ENCODE results near the gene OR51I2. TPM values are rescaled to one million over a fixed set of nuclear protein-coding genes. Genes with fewer than 3 reads are reported as not detected.

The OR51I2 gene
- total RNA-seq, 1 experiment from 2014 or later: not detected

DNA sequence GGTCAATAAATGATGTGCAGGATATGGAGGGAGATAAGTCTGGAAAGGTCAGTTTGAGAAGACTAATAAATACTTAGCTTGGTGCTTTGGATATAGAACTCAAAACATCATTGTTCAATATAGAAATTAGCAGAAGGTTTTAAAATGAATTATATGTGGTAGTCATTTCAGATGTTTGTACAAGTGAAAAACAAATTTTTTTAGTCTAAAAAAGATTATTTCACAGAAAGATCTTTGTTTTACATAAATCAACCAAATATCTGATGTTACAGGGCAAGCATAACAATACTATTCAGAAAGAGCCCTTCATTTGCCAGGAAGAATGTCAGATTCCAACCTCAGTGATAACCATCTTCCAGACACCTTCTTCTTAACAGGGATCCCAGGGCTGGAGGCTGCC is 39.3 kb downstream of the OR51I2 start, which contains the start of gene OR52D1:
Gene OR52D1 (plus strand): TSS at position 301 of the 400 bp plus-strand sequence. CDS start 22 bp downstream, at position 323.
- Histone ChIP-seq H3K4ac (ENCODE audit: low read depth, low read length) (no peak within 1 kb of the TSS), H3K27ac (ENCODE audit: insufficient read length, low read depth, low read length) (no peak within 1 kb of the TSS), H3K56ac (ENCODE audit: insufficient read length, low read depth, low read length) (no peak within 1 kb of the TSS), H2BK20ac (ENCODE audit: low read depth, low read length, poor library complexity, severe bottlenecking) (no peak within 1 kb of the TSS), H3K9me3 (ENCODE audit: control insufficient read depth, low read depth, low read length) (no peaks in the 10 kb centered on the region), H3K79me1 (ENCODE audit: insufficient read depth, low read depth, low read length, poor library complexity, severe bottlenecking) (no peaks in the 10 kb centered on the region), H4K8ac (replicated peaks; ENCODE audit: insufficient read length, low read depth, low read length) (no peak within 1 kb of the TSS), H3K4me1 (ENCODE audit: insufficient read depth, low read length) (no peaks in the 10 kb centered on the region), H3K9ac (ENCODE audit: extremely low read depth, insufficient read length, low read length) (no peak within 1 kb of the TSS), H4K91ac (ENCODE audit: insufficient read length, low read depth, low read length) (no peak within 1 kb of the TSS), H3K14ac (ENCODE audit: insufficient read depth, low read length) (no peak within 1 kb of the TSS), H3K23ac (ENCODE audit: insufficient read length, low read depth, low read length) (no peak within 1 kb of the TSS), H3K4me2 (ENCODE audit: insufficient read depth, insufficient read length, low read length) (no peak within 1 kb of the TSS), H3K79me2 (ENCODE audit: insufficient read depth, low read length) (no peaks in the 10 kb centered on the region), H2BK15ac (ENCODE audit: low read depth, low read length) (no peak within 1 kb of the TSS), H4K5ac (ENCODE audit: insufficient read length, low read depth, low read length) (no peak within 1 kb of the TSS), H4K20me1 (ENCODE audit: control insufficient read depth, insufficient read depth, insufficient read length) (no peaks in the 10 kb centered on the region), H2BK5ac (ENCODE audit: insufficient read length, low read length) (no peak within 1 kb of the TSS), H2AK5ac (ENCODE audit: insufficient read length, low read length) (no peak within 1 kb of the TSS), H3T11ph (ENCODE audit: low read length) (no peak within 1 kb of the TSS), H2BK120ac (ENCODE audit: low read depth, low read length, poor library complexity, severe bottlenecking) (no peak within 1 kb of the TSS), H3K27me3 (ENCODE audit: insufficient read depth, low read length) (no peaks in the 10 kb centered on the region), H3K23me2 (ENCODE audit: insufficient read length, low read depth, low read length, poor library complexity, severe bottlenecking) (no peaks in the 10 kb centered on the region), H3K18ac (ENCODE audit: insufficient read length, low read depth, low read length) (no peak within 1 kb of the TSS), H2BK12ac (ENCODE audit: insufficient read length, low read depth, low read length) (no peak within 1 kb of the TSS), H2AFZ (ENCODE audit: low read length) (no peak within 1 kb of the TSS)
- Mint-ChIP-seq H3K4me3 (no peak within 1 kb of the TSS), H3K36me3 (ENCODE audit: insufficient read depth in 1 of 3, low read depth in 3 of 3) (no peaks in the 10 kb centered on the region), H3K27ac (no peak within 1 kb of the TSS), H3K4me1 (peaks cover 0 to 3% of the 10 kb centered on the region in 2 experiments; a peak in 1 of 4 replicates), H3K27me3 (ENCODE audit: low read depth) (no peaks in the 10 kb centered on the region), H3K9me3 (no peaks in the 10 kb centered on the region)
- DNase-seq: no peak
- TF ChIP-seq CTCF (conservative IDR thresholded peaks at IDR 0.05): no peak
